ENCODE measurements around the gene BBS12. TPM values are rescaled to one million over a fixed set of nuclear protein-coding genes. Genes with fewer than 3 reads are reported as not detected.

The BBS12 gene
- total and polyA plus RNA-seq, 2 experiments from 2014 or later, result 3.0 to 4.7 TPM

DNA sequence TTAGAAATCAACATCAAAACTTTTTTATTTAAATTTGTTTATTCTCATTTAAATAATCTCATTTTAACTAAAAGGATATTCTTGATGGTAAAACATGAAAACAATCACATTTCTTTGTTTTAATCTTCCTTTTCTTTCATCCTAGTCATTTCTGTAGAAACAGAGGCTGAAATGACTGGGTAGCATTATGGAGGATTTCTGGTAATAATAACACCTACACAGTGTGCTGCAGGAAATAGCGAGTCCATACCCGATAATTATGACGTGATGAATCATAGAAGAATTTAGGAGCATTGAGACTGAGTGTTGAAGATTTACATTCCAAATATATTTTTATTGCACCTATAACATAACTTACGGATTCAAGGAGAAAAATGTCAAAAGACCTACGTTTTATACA, 31.4 kb upstream of the BBS12 start:
- WGBS (ENCODE audit: low lambda C conversion rate, missing lambda C conversion rate), result 94% methylated on average over 5 of the region's 5 CpGs
- Histone ChIP-seq H3K4me3 (peak overlapping the region; percentile 8), H2AFZ (no peak overlapping the region), H3K79me2 (no peaks in the 10 kb centered on the region), H4K20me1 (ENCODE audit: insufficient read depth, poor library complexity, severe bottlenecking) (no peaks in the 10 kb centered on the region), H3K9me3 (ENCODE audit: low read depth) (no peaks in the 10 kb centered on the region), H3K9me2 (replicated peaks; ENCODE audit: insufficient read depth) (no peaks in the 10 kb centered on the region), H3K27me3 (no peaks in the 10 kb centered on the region), H3K36me3 (replicated peaks; ENCODE audit: insufficient read depth, low read depth) (no peaks in the 10 kb centered on the region), H3K4me2 (peak overlapping the region; percentile 59), H3K4me1 (ENCODE audit: insufficient read depth) (peaks cover 5% of the 10 kb centered on the region), H3K27ac (no peak overlapping the region)
- no peak for DNase-seq (ENCODE audit: low spot score)
- TF ChIP-seq EZH2 (IDR thresholded peaks at IDR 0.05; ENCODE audit: borderline replicate concordance), result no peak
- TF ChIP-seq EZH2phosphoT487 (IDR thresholded peaks at IDR 0.05; ENCODE audit: low read depth, severe bottlenecking, unreplicated experiment), result no peak
- TF ChIP-seq, protein P1, sequence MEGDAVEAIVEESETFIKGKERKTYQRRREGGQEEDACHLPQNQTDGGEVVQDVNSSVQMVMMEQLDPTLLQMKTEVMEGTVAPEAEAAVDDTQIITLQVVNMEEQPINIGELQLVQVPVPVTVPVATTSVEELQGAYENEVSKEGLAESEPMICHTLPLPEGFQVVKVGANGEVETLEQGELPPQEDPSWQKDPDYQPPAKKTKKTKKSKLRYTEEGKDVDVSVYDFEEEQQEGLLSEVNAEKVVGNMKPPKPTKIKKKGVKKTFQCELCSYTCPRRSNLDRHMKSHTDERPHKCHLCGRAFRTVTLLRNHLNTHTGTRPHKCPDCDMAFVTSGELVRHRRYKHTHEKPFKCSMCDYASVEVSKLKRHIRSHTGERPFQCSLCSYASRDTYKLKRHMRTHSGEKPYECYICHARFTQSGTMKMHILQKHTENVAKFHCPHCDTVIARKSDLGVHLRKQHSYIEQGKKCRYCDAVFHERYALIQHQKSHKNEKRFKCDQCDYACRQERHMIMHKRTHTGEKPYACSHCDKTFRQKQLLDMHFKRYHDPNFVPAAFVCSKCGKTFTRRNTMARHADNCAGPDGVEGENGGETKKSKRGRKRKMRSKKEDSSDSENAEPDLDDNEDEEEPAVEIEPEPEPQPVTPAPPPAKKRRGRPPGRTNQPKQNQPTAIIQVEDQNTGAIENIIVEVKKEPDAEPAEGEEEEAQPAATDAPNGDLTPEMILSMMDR (IDR thresholded peaks at IDR 0.05; ENCODE audit: poor library complexity), result no peak

DNA sequence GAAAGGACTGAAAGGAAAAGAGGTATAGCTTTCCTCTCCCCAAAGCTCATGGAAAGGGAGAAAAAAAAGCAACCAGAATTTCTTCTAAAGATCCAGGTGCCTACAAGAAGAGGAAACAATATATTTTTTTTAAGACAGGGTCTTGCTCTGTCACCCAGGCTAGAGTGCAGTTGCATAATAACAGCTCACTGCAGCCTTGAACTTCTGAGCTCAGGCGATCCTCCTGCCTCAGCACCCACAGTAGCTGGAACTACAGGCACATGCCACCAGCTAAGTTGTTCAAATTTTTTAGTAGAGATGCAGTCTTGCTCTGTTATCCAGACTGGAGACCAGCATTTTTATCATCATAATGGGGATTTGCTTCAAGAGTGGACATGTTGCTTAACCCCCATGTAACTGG, 30.5 kb upstream of the BBS12 start:
- H3K79me2 ChIP-seq, result no peaks in the 10 kb centered on the region

DNA sequence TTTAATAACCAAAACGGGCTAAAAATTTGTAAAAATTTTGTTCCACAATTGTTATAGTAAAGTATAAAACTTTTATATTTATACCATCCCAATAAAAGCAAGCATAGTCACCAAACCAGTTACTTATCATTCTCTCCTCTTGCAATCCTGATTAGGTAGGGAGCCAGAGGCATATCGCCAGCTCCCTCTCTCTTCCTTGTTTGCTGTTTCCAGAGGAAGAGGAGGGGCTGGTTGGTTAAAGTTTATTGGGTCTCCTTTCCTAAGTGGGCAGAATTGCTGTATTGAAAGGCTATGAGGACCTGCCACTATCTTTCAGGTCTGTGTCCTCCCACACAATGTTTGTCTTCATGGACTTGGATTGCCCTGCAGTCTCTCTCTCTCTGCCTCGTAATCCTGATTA, 29.6 kb upstream of the BBS12 start:
- no peaks in the 10 kb centered on the region for H3K9me2 ChIP-seq (replicated peaks; ENCODE audit: insufficient read depth)
- H3K4me1 ChIP-seq (ENCODE audit: insufficient read depth), result peaks cover 5% of the 10 kb centered on the region
- no peaks in the 10 kb centered on the region for H3K9me3 ChIP-seq (ENCODE audit: low read depth)
- no peak overlapping the region for H3K4me3 ChIP-seq
- H3K27me3 ChIP-seq, result no peaks in the 10 kb centered on the region
- WGBS (ENCODE audit: low lambda C conversion rate, missing lambda C conversion rate), result 66% methylated on average over 3 of the region's 3 CpGs
- peak overlapping the region; percentile 31 for H3K4me2 ChIP-seq
- H3K79me2 ChIP-seq, result no peaks in the 10 kb centered on the region
- no peak for TF ChIP-seq EZH2 (IDR thresholded peaks at IDR 0.05; ENCODE audit: borderline replicate concordance)
- TF ChIP-seq, protein P1 (IDR thresholded peaks at IDR 0.05; ENCODE audit: poor library complexity), result no peak
- TF ChIP-seq EZH2phosphoT487 (IDR thresholded peaks at IDR 0.05; ENCODE audit: low read depth, severe bottlenecking, unreplicated experiment), result no peak
- H4K20me1 ChIP-seq (ENCODE audit: insufficient read depth, poor library complexity, severe bottlenecking), result no peaks in the 10 kb centered on the region
- no peak for DNase-seq (ENCODE audit: low spot score)
- H3K27ac ChIP-seq, result no peak overlapping the region
- H2AFZ ChIP-seq, result no peak overlapping the region
- no peaks in the 10 kb centered on the region for H3K36me3 ChIP-seq (replicated peaks; ENCODE audit: insufficient read depth, low read depth)

More for the DNA sequence above, 30.5 kb upstream of the BBS12 start:
- no peak overlapping the region for H3K4me3 ChIP-seq
- no peaks in the 10 kb centered on the region for H3K27me3 ChIP-seq
- 89% methylated on average over 1 of the region's 1 CpG for WGBS (ENCODE audit: low lambda C conversion rate, missing lambda C conversion rate)
- H3K4me2 ChIP-seq, result no peak overlapping the region
- H4K20me1 ChIP-seq (ENCODE audit: insufficient read depth, poor library complexity, severe bottlenecking), result no peaks in the 10 kb centered on the region
- no peaks in the 10 kb centered on the region for H3K36me3 ChIP-seq (replicated peaks; ENCODE audit: insufficient read depth, low read depth)
- no peak overlapping the region for H3K27ac ChIP-seq
- no peaks in the 10 kb centered on the region for H3K9me3 ChIP-seq (ENCODE audit: low read depth)
- TF ChIP-seq, protein P1 (IDR thresholded peaks at IDR 0.05; ENCODE audit: poor library complexity), result no peak
- TF ChIP-seq EZH2phosphoT487 (IDR thresholded peaks at IDR 0.05; ENCODE audit: low read depth, severe bottlenecking, unreplicated experiment) (no peak), EZH2 (IDR thresholded peaks at IDR 0.05; ENCODE audit: borderline replicate concordance) (no peak)
- H3K4me1 ChIP-seq (ENCODE audit: insufficient read depth), result peaks cover 5% of the 10 kb centered on the region
- no peaks in the 10 kb centered on the region for H3K9me2 ChIP-seq (replicated peaks; ENCODE audit: insufficient read depth)
- H2AFZ ChIP-seq, result no peak overlapping the region
- no peak for DNase-seq (ENCODE audit: low spot score)

DNA sequence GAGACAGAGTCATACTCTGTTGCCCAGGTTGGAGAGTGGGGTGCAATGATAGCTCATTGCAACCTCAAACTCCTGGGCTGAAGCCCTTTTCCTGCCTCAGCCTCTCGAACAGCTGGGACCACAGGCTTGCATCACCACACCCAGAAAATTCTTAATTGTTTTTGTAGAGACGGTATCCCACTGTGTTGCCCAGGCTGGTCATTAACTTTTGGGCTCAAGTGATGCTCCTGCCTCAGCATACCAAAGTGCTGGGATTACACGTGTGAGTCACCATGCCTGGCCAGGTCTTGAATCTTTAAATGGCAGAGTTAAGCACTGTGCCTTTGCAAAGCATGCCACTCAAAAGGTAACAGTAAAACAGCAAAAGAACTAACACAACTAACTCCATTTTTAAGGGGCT, 28.6 kb upstream of the BBS12 start:
- 54% methylated on average over 3 of the region's 3 CpGs for WGBS (ENCODE audit: low lambda C conversion rate, missing lambda C conversion rate)
- TF ChIP-seq, protein P1 (IDR thresholded peaks at IDR 0.05; ENCODE audit: poor library complexity), result no peak
- TF ChIP-seq EZH2phosphoT487 (IDR thresholded peaks at IDR 0.05; ENCODE audit: low read depth, severe bottlenecking, unreplicated experiment) (no peak), EZH2 (IDR thresholded peaks at IDR 0.05; ENCODE audit: borderline replicate concordance) (no peak)
- DNase-seq (ENCODE audit: low spot score), result no peak

More for the DNA sequence above, 28.6 kb upstream of the BBS12 start:
- H3K27me3 ChIP-seq, result no peaks in the 10 kb centered on the region
- no peaks in the 10 kb centered on the region for H3K36me3 ChIP-seq (replicated peaks; ENCODE audit: insufficient read depth, low read depth)
- no peak overlapping the region for H3K27ac ChIP-seq
- H3K9me2 ChIP-seq (replicated peaks; ENCODE audit: insufficient read depth), result no peaks in the 10 kb centered on the region
- no peak overlapping the region for H2AFZ ChIP-seq
- H3K4me1 ChIP-seq (ENCODE audit: insufficient read depth), result peaks cover 5% of the 10 kb centered on the region
- no peaks in the 10 kb centered on the region for H3K9me3 ChIP-seq (ENCODE audit: low read depth)
- no peak overlapping the region for H3K4me2 ChIP-seq
- no peak overlapping the region for H3K4me3 ChIP-seq
- H4K20me1 ChIP-seq (ENCODE audit: insufficient read depth, poor library complexity, severe bottlenecking), result no peaks in the 10 kb centered on the region
- H3K79me2 ChIP-seq, result no peaks in the 10 kb centered on the region
